Measurements from ENCODE around the gene SEC22B.
"Not testable (repeated sequence)": the region's sequence is repeated elsewhere in the genome, so short reads cannot be mapped to it uniquely, and the experiment has no call there.

Gene SEC22B

GRCh38 chr1:120112212-120112611, 64.1 kb downstream of the SEC22B start:
- DNase-seq: not testable (repeated sequence)

DNA sequence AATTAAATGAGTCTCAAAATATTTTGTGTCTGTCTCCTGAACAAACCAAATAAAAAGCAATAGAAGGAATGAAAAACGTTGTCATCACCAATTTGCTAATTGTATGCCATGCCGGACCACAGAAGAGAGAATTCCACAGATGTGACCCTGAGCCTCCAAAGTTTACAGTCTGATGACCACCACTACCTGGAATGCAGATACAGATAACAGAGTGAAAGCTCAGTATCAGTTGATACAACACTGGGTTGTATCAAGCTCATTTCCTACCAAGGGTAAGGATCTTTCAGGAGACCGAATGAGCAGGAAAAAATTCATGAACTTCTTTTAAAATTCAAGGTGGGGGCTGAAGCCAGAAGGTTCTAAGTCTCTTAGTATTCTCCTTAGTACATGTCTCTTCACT, 64.5 kb downstream of the SEC22B start:
- DNase-seq: not testable (repeated sequence)

DNA sequence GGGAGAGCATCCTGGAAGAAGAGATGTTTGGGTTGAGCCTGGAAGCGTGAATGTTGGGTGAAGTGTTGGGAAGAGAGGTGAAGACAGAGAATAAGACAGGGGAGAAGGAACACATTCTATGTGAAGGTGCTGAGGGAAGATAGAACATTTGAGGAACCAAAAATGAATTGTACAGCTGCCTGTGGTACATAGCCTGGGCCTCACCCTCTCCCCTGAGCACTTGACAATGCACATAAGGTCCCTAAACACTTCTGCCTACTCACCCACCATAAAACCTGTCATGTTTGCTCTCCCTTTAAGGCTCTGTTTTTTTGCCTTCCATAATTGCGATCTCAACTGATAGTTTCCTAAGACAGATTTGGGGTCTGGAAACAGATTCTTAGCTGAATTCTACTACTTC, 65.3 kb downstream of the SEC22B start:
- not testable (repeated sequence) for DNase-seq

DNA sequence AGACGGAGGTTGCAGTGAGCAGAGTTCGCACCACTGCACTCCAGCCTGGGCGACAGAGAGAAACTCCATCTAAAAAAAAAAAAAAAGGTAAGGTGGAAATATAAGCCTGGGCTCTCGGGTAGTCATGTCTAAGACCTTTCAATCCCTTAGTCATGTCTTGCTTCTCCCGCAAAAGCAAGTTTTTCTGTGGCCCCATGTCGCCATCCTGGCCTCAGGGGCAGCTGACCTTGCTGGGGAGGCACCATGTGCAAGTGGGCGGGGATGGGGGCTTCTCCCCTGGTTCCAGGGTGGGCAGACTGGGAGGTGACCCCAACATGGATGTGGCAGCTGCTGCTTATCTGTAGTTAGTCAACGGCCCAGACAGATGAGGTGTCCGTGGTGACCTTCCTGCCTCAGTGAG, 66.7 kb downstream of the SEC22B start:
- DNase-seq: not testable (repeated sequence)

GRCh38 chr1:120109180-120109579, 67.1 kb downstream of the SEC22B start:
- DNase-seq: not testable (repeated sequence)

- not testable (repeated sequence) for DNase-seq
Observed at GRCh38 chr1:120105288-120105687, 71.0 kb downstream of the SEC22B start.

- not testable (repeated sequence) for DNase-seq
Observed at GRCh38 chr1:120103768-120104167, 72.6 kb downstream of the SEC22B start.

DNA sequence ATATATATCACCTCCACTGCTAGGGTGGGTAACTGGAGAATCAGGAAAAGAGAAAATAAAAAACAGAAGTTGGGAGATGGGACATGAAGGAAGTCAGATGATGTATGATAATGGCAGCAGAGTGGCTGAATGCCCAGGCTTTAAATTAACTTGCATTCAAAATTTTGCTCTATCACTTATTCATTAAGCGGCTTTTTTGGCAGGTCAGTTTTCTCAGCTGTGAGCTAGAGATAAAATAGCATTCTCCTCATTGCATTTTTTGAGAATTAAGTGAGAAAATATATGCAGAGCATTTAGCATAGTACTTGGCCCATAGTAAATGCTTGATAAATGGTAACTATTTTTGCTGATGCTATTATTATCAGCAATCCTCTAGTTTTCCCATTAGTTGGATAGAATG, 74.7 kb downstream of the SEC22B start:
- not testable (repeated sequence) for DNase-seq

All from NCI-H1417 treated with DMSO at 0.1 percent for 48 hours (cell line).